ENCODE results near the gene PDK3. TPM values are rescaled to one million over a fixed set of nuclear protein-coding genes. Genes with fewer than 3 reads are reported as not detected.

PDK3 gene
- total RNA-seq, 3 donors from 2014 or later, result 16.0 to 63.8 (median 32.8) TPM

DNA sequence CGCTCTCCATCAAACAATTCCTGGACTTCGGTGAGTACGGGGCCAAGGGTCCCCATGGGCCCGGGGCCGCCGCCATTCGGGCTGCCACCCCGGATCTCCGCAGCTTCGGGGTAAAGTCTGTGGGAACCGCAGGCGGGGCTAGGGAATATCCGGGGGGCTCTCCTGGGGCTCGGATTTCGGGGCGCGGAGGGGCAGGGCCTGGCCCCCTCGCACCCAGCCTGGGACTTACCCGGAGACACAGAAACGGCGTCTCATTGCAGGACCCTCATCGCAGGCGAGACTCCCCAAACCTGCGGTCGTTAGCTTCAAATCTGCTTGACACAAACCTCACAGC lies 413 bp downstream of the PDK3 start:
- intact Hi-C loops (cut with DNase I; ENCODE audit: low total_unique reads), result no loop called here
- DNase-seq (ENCODE audit: low spot score in 2 of 2), result no peak

DNA sequence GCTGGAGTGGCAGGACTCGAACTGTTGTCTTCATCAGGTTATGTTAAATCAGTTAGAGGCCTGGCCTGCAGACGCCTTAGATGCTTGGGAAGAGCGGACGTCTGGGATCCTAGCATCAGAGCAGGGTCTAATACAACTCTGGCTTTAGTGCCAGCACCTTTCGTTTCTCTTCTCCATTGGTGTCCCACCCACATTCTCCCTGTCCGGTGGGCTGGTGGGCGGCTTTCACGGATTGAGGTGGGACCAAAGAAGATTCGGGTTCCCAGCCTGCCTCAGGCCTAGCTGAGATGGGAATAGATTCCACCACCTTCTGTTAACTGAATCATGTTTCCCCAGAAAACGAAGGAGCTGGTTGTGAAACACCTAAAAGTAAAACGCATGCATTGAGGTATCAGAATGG lies 939 bp downstream of the PDK3 start:
- DNase-seq (ENCODE audit: low spot score in 2 of 2), result no peak
- no peaks in the 10 kb centered on the region for H3K4me1 ChIP-seq

More for the DNA sequence above, 413 bp downstream of the PDK3 start:
- no peaks in the 10 kb centered on the region for H3K36me3 ChIP-seq
- no peaks in the 10 kb centered on the region for H3K4me1 ChIP-seq
- H3K27me3 ChIP-seq, result no peaks in the 10 kb centered on the region
- H3K27ac ChIP-seq, result peak overlapping the region; percentile 79 to 85
- TF ChIP-seq POLR2AphosphoS5 (IDR thresholded peaks at IDR 0.05) (no peak), POLR2A (IDR thresholded peaks at IDR 0.05) (no peak)
- TF ChIP-seq, protein P1, sequence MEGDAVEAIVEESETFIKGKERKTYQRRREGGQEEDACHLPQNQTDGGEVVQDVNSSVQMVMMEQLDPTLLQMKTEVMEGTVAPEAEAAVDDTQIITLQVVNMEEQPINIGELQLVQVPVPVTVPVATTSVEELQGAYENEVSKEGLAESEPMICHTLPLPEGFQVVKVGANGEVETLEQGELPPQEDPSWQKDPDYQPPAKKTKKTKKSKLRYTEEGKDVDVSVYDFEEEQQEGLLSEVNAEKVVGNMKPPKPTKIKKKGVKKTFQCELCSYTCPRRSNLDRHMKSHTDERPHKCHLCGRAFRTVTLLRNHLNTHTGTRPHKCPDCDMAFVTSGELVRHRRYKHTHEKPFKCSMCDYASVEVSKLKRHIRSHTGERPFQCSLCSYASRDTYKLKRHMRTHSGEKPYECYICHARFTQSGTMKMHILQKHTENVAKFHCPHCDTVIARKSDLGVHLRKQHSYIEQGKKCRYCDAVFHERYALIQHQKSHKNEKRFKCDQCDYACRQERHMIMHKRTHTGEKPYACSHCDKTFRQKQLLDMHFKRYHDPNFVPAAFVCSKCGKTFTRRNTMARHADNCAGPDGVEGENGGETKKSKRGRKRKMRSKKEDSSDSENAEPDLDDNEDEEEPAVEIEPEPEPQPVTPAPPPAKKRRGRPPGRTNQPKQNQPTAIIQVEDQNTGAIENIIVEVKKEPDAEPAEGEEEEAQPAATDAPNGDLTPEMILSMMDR (IDR thresholded peaks at IDR 0.05), result no peak
- H3K4me3 ChIP-seq, result peak overlapping the region; percentile 67 to 82 (median 68)
- H3K9me3 ChIP-seq, result no peaks in the 10 kb centered on the region

DNA sequence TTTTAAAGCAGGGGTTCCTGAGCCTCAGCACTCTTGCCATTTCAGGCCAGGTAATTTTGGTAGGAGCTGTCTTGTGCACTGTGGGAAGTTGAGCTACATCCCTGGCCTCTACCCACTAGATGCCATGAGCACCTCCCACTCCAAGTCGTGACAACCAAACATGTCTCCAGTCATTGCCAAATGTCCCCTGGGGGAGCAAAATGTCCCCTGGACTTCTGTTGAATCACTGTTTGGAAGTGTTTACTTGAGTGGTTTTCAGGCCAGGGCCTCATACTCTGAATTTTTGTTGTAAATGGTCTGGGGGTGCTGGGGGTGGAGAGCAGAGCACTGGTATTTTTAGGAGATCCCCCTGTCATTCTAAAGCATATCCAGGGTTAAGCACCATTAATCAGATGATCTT lies 3.2 kb downstream of the PDK3 start:
- Histone ChIP-seq H3K4me3 (no peak overlapping the region), H3K36me3 (no peaks in the 10 kb centered on the region), H3K27ac (peak overlapping the region; percentile 54 to 69), H3K4me1 (no peaks in the 10 kb centered on the region), H3K27me3 (no peaks in the 10 kb centered on the region), H3K9me3 (no peaks in the 10 kb centered on the region)
- DNase-seq (ENCODE audit: low spot score in 2 of 2), result no peak
- intact Hi-C loops (cut with DNase I; ENCODE audit: low total_unique reads), result no loop called here
- TF ChIP-seq, protein P1 (IDR thresholded peaks at IDR 0.05), result no peak
- no peak for TF ChIP-seq POLR2A (IDR thresholded peaks at IDR 0.05)
- no peak for TF ChIP-seq POLR2AphosphoS5 (IDR thresholded peaks at IDR 0.05)

More for the DNA sequence above, 939 bp downstream of the PDK3 start:
- no peaks in the 10 kb centered on the region for H3K36me3 ChIP-seq
- intact Hi-C loops (cut with DNase I; ENCODE audit: low total_unique reads), result no loop called here
- H3K4me3 ChIP-seq, result peak overlapping the region; percentile 67 to 82 (median 68)
- H3K9me3 ChIP-seq, result no peaks in the 10 kb centered on the region
- H3K27me3 ChIP-seq, result no peaks in the 10 kb centered on the region
- TF ChIP-seq, protein P1 (IDR thresholded peaks at IDR 0.05), result no peak
- TF ChIP-seq POLR2A (IDR thresholded peaks at IDR 0.05) (no peak), POLR2AphosphoS5 (IDR thresholded peaks at IDR 0.05) (no peak)
- H3K27ac ChIP-seq, result peak overlapping the region; percentile 69 to 79

DNA sequence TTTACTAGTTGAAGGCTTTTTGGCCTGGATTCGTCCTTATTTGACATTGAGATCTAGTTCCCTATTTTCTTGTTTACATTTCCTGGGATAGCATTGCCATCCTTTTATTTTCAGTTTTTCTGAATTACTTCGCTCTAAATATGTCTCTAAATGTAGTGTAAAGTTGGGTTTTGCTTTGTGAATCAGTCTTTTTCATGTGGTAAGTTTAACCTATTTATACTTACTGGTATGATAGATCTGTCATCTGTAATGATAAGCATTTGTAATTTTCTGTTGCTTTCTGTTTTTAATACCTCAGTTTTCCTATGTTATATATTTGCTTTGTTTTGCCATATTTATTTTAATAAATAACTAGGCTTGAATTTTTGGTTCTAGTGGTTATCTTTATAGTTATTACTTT lies 6.7 kb downstream of the PDK3 start:
- Histone ChIP-seq H3K27me3 (peaks cover 0 to 5% of the 10 kb centered on the region in 2 donors), H3K36me3 (no peaks in the 10 kb centered on the region), H3K4me1 (no peaks in the 10 kb centered on the region), H3K4me3 (no peak overlapping the region), H3K9me3 (no peaks in the 10 kb centered on the region), H3K27ac (no peak overlapping the region)
- intact Hi-C loops (cut with DNase I; ENCODE audit: low total_unique reads), result no loop called here
- TF ChIP-seq POLR2AphosphoS5 (IDR thresholded peaks at IDR 0.05) (no peak), POLR2A (IDR thresholded peaks at IDR 0.05) (no peak)
- TF ChIP-seq, protein P1 (IDR thresholded peaks at IDR 0.05), result no peak
- no peak for DNase-seq (ENCODE audit: low spot score in 2 of 2)

DNA sequence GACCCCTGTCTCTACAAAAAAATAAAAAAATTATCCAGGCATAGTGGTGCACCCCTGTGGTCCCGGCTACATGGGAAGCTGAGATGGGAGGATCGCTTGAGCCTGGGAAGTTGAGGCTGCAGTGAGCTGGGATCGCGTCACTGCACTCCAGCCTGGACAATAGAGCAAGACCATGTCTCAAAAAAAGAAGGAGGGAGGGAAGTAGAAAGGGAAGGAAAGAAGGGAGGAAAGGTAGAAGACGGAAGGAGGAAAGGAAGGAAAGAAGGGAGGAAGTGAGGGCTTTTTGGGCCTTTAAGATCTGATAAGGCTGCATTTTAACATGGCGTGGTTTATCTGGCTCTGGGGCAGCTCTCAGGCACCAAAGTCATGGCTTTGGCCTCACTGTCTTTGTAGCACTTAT lies 10.4 kb downstream of the PDK3 start:
- TF ChIP-seq, protein P1 (IDR thresholded peaks at IDR 0.05), result no peak
- TF ChIP-seq POLR2AphosphoS5 (IDR thresholded peaks at IDR 0.05), result no peak
- TF ChIP-seq POLR2A (IDR thresholded peaks at IDR 0.05), result no peak
- no peak for DNase-seq (ENCODE audit: low spot score in 2 of 2)
- Histone ChIP-seq H3K27me3 (peaks cover 0 to 9% of the 10 kb centered on the region in 2 donors), H3K9me3 (no peaks in the 10 kb centered on the region), H3K4me3 (no peak overlapping the region), H3K36me3 (no peaks in the 10 kb centered on the region), H3K27ac (no peak overlapping the region), H3K4me1 (no peaks in the 10 kb centered on the region)
- intact Hi-C loops (cut with DNase I; ENCODE audit: low total_unique reads), result no loop called here
